ENCODE measurements around the gene CNST.
A peak's percentile ranks its signal among the peaks of the same experiment; 100 is the strongest.

CNST gene

DNA sequence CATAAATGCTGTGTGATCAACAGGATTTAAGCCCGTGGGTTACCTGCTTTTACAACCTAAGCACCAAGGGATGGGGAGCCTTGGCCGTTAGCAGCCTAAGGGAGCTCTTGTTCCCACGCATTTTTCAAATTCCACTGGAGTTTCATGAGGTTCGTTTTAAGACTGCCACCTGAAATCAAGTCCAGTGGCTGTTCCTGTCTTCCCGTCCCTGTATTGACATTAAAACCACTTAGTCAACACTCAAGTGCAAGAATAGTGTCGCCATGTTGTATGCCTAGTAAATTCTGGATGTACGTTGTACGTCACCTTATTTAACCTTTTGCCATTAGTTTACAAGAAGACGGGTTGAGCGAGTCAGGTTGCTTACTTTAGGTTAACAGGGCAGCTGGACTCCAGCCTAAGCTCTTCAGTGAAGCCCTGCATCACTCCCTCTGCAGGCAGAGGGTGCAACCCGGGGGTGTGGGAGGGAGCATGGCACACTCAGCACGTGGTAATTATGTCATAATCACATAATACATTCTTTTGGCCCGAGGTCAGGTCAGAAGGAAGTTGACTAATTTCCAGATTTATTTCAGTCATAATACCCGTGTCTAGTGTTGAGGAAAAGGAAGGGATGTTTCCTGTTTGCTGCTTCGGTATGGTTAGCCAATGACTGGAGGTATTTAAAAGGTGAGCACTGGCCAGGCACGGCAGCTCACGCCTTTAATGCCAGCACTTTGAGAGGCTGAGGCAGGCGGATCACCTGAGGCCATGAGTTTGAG is 42.5 kb downstream of the CNST start:
- CTCF ChIA-PET, result interaction anchor here (0.6 kb wide), 1 partner anchor 80 kb away, joined by 3 read pairs; no protein-coding TSS in a partner anchor
- TF ChIP-seq, protein P1, sequence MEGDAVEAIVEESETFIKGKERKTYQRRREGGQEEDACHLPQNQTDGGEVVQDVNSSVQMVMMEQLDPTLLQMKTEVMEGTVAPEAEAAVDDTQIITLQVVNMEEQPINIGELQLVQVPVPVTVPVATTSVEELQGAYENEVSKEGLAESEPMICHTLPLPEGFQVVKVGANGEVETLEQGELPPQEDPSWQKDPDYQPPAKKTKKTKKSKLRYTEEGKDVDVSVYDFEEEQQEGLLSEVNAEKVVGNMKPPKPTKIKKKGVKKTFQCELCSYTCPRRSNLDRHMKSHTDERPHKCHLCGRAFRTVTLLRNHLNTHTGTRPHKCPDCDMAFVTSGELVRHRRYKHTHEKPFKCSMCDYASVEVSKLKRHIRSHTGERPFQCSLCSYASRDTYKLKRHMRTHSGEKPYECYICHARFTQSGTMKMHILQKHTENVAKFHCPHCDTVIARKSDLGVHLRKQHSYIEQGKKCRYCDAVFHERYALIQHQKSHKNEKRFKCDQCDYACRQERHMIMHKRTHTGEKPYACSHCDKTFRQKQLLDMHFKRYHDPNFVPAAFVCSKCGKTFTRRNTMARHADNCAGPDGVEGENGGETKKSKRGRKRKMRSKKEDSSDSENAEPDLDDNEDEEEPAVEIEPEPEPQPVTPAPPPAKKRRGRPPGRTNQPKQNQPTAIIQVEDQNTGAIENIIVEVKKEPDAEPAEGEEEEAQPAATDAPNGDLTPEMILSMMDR (conservative IDR thresholded peaks at IDR 0.05; ENCODE audit: low read depth), result no peak
- peak overlapping the region; percentile 79 for H3K27ac ChIP-seq
- DNase-seq (ENCODE audit: low spot score), result peak; percentile 87
- POLR2A ChIA-PET (ENCODE audit: low non-redundant PET), result interaction anchor here (0.5 kb wide), 1 partner anchor 233 kb away, joined by 4 read pairs; no protein-coding TSS in a partner anchor

DNA sequence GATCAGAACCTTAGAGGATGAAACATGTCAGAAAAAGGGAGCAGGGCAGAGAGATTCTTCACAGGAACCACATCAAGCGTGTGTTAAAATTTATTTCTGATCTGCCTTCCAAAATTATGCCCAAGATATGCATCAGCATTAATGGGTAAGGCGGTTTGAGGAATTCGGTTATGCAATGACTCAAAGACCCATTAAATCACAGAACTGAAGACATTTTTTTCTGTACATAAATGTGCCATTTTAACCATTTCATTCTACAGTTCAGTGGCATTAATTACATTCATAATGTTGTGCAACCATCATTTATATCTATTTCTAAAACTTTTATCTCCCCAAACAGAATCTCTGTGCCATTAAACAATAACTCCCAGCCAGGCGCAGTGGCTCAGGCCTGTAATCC is 43.4 kb downstream of the CNST start:
- H3K27ac ChIP-seq, result peak overlapping the region; percentile 79
- DNase-seq (ENCODE audit: low spot score), result no peak
- CTCF ChIA-PET, result no interaction called here

DNA sequence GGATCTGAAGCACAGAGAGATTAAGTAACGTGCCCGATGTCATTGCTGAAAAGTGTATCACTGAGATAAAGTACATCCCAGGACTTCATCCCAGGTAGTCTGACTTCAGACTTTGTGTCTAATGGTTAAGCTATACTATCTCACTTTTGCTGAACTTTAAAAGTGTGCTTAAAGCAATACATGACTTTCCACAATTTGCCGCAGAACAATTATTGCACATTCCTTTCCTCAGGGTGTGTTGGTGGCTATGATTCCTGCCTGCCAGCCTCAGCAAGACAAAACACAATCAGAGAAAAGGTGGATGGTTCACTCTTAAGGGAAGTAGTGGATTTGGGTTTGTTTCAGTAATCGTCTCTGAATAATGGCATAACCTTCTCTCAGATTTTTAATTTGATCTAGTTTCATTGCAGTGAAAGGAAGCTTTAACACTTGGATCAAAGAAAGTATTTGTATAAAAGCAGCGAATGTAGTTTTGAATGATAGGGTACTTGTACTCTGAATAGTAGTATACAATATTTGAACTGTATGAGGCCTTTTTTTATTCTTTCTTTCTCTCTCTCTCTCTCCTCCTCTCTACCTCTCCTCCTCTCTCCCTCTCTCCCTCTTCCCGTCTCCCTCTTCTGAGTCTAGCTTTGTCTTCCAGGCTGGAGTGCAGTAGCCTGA is 47.0 kb downstream of the CNST start:
- DNase-seq (ENCODE audit: low spot score), result peak; percentile 8
- H3K27ac ChIP-seq, result no peak overlapping the region
- ChIA-PET CTCF (no interaction called here), POLR2A (ENCODE audit: low non-redundant PET) (no interaction called here)
- TF ChIP-seq, protein P1 (conservative IDR thresholded peaks at IDR 0.05; ENCODE audit: low read depth), result no peak

More for the DNA sequence above, 43.4 kb downstream of the CNST start:
- TF ChIP-seq, protein P1 (conservative IDR thresholded peaks at IDR 0.05; ENCODE audit: low read depth), result no peak
- POLR2A ChIA-PET (ENCODE audit: low non-redundant PET), result no interaction called here

DNA sequence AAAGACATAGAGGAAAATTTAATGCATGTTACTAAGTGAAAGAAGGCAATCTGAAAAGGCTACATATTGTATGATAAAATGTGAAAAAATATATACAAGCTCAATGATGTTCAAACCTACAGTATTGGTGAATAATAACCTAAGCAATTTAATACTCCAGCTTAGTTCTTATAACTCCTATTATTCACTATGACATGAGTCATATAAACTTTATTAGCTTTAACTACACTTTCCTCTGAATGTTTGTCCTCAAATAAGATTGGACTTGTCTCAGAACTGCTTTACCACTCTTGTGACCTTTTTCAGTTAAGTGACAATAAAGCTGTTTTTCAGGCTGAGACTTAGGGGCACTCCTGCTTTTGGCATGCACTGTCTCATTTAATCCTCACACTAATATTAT is 50.9 kb downstream of the CNST start:
- ChIA-PET POLR2A (ENCODE audit: low non-redundant PET) (no interaction called here), CTCF (interaction anchor here (0.5 to 0.7 kb wide), 2 partner anchors 110 to 516 kb away, joined by 3 to 5 read pairs; partner anchors contain the start of gene SMYD3)
- TF ChIP-seq, protein P1 (conservative IDR thresholded peaks at IDR 0.05; ENCODE audit: low read depth), result no peak
- no peak for DNase-seq (ENCODE audit: low spot score)
- no peak overlapping the region for H3K27ac ChIP-seq

DNA sequence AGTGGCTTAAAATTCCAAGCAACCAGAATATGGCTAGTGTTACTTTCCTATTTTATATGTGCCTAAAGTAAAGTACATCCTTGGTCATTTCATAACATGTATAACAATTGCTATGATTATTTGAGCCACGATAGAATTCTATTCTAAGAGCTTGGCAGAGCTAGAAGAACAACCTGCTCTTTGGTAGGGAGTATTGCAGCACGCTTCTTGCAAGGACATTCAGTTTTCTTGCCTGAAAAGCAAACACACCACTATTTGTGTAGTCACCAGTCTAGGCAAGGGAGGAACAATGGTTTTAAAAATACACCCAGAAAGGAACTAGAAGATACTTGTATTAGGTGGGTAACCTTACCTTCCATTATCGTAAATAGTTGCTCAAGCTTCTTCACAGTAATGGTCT is 51.5 kb downstream of the CNST start:
- TF ChIP-seq, protein P1 (conservative IDR thresholded peaks at IDR 0.05; ENCODE audit: low read depth), result no peak
- ChIA-PET CTCF (interaction anchor here (0.5 kb wide), 1 partner anchor 111 kb away, joined by 3 read pairs; the partner anchor contains the start of gene SMYD3), POLR2A (ENCODE audit: low non-redundant PET) (no interaction called here)
- DNase-seq (ENCODE audit: low spot score), result no peak
- H3K27ac ChIP-seq, result no peak overlapping the region

DNA sequence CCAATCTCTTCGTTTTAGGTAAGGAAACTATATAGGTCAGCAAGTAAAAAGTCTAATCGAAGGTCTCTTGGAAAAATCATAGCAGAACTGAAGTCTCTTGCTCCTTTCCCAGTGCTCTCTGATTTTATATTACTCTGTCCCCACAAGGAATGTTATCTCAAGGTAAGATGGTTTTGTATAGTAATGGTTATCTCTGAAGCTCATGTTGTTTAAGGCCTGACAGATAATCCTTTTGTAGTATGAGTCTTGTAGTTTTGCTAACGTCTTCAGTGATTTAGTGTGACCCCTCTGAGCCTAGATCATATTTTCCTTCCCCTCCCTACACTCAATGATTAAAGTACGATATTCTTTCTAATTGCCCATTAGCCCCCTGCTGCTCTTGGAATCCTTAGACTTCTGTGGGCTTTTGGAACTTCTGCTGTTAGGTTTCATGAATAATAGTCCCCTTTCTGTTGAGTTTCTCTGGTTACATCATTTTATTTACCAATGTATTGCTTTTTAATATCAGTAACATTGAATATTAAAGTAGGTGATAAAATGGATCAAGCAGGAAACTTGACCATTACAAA is 52.1 kb downstream of the CNST start:
- CTCF ChIA-PET, result no interaction called here
- POLR2A ChIA-PET (ENCODE audit: low non-redundant PET), result no interaction called here
- no peak for DNase-seq (ENCODE audit: low spot score)
- H3K27ac ChIP-seq, result no peak overlapping the region
- TF ChIP-seq, protein P1 (conservative IDR thresholded peaks at IDR 0.05; ENCODE audit: low read depth), result no peak
